Limb (tissue), 2 donors: ENCODE measurements around the gene TRIM6.
"Not testable (repeated sequence)": the region's sequence is repeated elsewhere in the genome, so short reads cannot be mapped to it uniquely, and the experiment has no call there.

Source experiments
- DNase-seq, 2 donors: peaks; one replicate each; pipeline ENCODE4 v3.0.0-alpha.2; 2016; ENCODE audit errors: extremely low spot score in 2 of 2

Gene TRIM6

GRCh38 chr11:5603326-5603725 lies 6.9 kb downstream of the TRIM6 start:
- no peak for DNase-seq

GRCh38 chr11:5604896-5605295 lies 8.5 kb downstream of the TRIM6 start:
- DNase-seq = no peak

DNA sequence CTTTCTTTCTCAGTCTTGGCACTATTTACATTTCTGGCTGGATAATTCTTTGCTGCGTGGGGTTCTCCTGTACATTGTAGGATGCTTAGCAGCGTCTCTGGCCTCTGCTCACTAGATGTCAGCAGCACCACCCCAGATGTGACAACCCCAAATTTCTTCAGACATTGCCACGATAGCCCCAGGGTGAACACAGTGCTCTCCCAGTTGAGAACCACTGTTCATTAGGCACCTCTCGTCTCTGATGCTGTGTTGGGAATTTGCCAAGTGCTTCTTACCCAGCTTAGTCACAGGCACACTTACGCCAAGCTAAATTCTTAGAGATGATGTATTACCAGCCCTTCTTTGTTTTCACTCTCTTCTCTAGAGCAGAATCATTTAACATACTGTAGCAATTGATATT lies 9.4 kb downstream of the TRIM6 start:
- DNase-seq = no peak

GRCh38 chr11:5608808-5609207 lies 12.4 kb downstream of the TRIM6 start:
- no peak for DNase-seq

DNA sequence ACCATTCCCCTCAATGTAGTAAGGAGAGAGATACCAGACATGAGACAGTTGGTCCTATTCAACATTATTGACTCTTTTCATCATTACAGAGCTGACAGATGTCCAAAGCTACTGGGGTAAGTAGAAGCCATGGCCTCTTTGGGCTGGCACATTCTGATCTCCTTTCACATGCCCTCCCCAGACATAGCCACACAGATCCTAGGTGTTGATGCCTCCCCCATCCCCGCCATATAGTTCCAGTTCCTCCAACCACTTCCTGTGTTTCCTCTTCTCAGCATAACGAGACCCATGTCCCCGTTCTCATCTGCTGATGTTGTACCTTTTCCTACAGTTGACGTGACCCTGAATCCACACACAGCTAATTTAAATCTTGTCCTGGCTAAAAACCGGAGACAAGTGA lies 14.0 kb downstream of the TRIM6 start:
- DNase-seq = no peak

- DNase-seq = no peak
These were observed 15.2 kb downstream of the TRIM6 start for GRCh38 chr11:5611627-5612026.

- no peak for DNase-seq
These were observed 22.4 kb downstream of the TRIM6 start for GRCh38 chr11:5618807-5619206.

- no peak for DNase-seq
These were observed 24.4 kb downstream of the TRIM6 start for GRCh38 chr11:5620651-5621521.

DNA sequence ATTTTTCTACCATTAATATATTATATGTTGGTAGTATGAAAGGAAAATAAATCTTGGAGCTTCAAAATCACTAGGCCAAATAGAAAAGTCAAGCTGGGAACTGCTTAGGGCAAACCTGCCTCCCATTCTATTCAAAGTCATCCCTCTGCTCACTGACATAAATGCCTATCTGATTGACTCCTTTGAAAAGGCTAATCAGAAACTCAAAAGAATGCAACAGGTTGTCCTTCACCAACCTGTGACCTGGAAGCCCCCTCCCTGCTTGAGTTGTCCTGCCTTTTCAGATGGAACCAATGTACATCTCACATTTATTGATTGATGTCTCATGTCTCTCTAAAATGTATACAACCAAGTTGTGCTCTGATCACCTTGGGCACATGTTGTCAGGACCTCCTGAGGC lies 25.1 kb downstream of the TRIM6 start:
- DNase-seq = no peak

DNA sequence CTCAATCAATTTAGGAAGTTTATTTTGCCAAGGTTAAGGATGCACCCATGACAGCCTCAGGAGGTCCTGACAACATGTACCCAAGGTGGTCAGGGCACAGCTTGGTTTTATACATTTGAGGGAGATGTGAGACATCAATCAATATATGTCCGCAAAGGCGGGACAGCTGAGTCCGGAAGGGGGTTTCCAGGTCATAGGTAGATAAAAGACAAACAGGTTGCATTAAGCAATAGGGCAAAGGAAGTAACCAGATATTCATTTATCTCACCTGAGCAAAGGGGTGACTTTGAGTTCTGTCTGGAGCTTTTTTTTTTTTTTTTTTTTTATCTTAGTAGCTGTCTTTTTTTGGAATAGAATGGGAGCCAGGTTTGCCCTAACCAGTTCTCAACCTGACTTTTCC lies 26.4 kb downstream of the TRIM6 start:
- no peak for DNase-seq

DNA sequence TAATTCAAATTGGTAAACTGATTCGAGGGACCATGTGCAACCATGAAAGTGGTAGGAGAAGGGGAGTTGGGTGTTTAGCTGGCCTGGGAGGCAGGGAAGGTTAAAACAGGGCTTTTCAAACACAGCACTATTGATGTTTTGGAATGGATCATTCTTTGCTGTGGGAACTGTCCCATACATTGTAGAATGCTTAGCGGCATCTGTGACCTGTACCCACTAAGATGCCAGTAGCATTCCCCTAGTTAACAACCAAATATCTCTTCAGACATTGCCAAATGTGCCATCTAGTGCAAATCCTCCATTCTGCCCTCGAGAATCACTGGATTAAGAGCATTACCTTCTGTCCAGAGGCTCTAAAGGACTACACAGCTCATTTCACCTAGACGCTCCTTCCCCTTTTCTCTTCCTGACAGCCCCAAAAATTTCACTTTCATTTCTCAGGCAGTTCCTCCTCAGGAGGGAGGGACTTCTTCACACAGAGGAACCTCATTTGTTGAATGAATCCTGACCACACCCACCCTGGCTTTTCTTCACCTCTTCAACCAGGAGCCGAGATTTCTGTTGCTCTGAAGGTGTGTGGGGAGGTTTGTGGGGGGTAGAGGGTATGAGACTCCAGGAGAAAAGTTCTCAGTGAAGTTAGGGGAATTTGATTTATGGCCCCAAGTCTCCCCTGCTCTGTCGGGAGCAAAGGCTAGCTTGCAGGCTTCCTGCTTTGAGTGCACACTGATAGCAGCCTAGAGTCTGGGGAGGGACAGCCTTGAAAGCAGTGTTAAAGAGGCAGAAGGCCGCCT lies 28.2 kb downstream of the TRIM6 start, which contains the start of gene TRIM34:
TSS of gene TRIM34 (plus strand) at position 513 of the 791 bp plus-strand sequence. CDS start 7,331 bp downstream, outside the sequence.
- peak; percentile 34 to 50 for DNase-seq

DNA sequence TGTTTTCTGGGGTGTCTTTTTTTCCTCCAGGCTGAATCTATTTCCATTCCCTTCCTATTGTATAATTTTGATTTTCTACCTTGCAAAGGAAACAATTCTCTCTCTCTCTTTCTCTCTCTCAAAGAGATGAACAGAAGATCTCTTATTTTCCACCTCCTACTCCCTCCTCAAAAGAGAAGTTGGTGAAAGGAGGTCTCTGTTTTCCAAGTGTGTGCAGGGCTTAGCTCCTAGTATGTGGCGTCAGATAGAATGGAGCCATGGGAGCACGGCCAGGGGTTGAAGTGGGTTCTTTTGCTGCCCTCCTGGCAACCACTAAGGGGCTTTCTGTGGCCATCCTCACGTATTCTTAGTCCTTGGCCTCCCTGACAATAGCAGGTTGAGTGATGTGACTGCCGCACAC lies 28.8 kb downstream of the TRIM6 start:
- DNase-seq = no peak

- DNase-seq = no peak
These were observed 29.8 kb downstream of the TRIM6 start for GRCh38 chr11:5626196-5626595.

GRCh38 chr11:5631417-5631816 lies 35.0 kb downstream of the TRIM6 start:
- DNase-seq = no peak

DNA sequence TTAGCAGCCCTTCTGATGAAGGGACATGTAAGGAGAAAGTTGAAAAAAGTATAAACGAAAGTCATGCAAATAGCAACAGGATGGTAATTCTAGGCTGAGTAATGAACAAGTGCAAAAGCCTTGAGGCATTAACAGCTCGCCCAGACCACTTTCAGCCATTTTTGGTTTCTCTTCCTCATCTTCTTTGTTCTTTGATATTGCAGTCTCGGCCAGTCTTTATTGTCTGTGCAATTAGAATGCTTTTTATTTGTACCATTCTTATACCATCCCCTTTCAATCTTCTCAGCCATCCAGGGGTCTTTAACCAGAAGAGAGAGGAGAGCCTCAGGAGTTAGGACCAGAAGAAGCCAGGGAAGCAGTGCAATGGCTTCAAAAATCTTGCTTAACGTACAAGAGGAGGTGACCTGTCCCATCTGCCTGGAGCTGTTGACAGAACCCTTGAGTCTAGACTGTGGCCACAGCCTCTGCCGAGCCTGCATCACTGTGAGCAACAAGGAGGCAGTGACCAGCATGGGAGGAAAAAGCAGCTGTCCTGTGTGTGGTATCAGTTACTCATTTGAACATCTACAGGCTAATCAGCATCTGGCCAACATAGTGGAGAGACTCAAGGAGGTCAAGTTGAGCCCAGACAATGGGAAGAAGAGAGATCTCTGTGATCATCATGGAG lies 35.7 kb downstream of the TRIM6 start:
- DNase-seq = no peak

DNA sequence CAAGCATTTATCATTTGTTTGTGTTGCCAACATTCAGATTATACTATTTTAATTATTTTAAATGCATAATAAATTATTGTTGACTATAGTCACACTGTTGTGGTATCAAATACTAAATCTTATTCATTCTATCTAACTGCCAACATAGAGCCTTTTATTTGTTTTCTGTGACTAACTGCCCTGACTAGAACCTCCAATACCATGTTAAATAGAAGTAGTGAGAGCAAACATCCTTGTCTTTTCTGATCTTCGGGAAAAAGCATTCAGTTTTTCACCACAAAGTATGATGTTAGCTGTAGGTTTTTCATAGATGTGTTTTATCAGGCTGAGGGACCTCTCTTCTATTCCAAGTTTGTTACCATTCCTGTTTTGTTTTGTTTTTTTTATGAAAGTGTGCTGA lies 43.5 kb downstream of the TRIM6 start:
- DNase-seq = no peak

DNA sequence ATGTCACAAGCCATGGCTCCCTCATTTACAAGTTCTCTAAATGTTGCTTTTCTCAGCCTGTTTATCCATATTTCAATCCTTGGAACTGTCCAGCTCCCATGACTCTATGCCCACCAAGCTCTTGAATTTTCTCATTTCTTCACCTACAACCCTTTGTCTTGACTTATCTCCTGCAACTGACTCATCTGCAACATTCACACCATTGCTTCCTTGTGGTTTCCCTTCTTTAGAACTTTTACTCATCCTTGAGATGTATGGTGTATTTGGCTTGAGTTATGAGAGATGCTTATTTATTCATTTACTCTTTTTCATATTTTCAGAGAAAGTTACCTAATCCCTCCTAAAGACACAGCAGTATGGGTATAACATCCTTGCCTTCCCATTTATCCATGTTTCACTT lies 47.1 kb downstream of the TRIM6 start:
- DNase-seq = no peak

GRCh38 chr11:5646139-5646538 lies 49.7 kb downstream of the TRIM6 start:
- DNase-seq = no peak

GRCh38 chr11:5655474-5655873 lies 59.0 kb downstream of the TRIM6 start:
- DNase-seq = no peak

- DNase-seq = not testable (repeated sequence)
These were observed 60.5 kb downstream of the TRIM6 start for GRCh38 chr11:5656956-5657355.

GRCh38 chr11:5658318-5658717 lies 61.9 kb downstream of the TRIM6 start:
- no peak for DNase-seq
